ENCODE measurements around the gene TIMM22.
A peak's percentile ranks its signal among the peaks of the same experiment; 100 is the strongest.

Gene TIMM22

DNA sequence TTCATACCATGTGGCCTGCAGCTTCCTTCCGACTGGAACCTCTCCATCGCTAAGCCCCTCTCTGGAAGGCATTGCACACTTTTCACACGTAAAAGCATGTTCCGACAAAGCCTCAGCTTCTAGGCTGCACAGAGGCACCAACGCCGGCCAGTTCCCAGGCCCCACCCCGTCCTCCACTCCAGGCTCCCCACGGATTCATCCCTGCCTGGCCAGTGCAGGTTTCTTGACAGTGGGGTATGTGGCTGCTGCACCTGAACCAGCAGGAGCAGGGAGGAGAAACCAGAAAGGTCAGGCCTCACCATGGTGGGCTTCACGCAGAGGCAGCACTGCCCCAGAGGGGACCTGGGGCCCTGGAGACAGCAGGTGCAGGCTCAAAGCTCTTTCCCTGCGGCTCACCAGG lies 14.2 kb downstream of the TIMM22 start:
- H3K4me1 ChIP-seq (ENCODE audit: control insufficient read depth, insufficient read depth, low read length) = no peaks in the 10 kb centered on the region
- ChIA-PET POLR2A (no interaction called here), CTCF (no interaction called here)

DNA sequence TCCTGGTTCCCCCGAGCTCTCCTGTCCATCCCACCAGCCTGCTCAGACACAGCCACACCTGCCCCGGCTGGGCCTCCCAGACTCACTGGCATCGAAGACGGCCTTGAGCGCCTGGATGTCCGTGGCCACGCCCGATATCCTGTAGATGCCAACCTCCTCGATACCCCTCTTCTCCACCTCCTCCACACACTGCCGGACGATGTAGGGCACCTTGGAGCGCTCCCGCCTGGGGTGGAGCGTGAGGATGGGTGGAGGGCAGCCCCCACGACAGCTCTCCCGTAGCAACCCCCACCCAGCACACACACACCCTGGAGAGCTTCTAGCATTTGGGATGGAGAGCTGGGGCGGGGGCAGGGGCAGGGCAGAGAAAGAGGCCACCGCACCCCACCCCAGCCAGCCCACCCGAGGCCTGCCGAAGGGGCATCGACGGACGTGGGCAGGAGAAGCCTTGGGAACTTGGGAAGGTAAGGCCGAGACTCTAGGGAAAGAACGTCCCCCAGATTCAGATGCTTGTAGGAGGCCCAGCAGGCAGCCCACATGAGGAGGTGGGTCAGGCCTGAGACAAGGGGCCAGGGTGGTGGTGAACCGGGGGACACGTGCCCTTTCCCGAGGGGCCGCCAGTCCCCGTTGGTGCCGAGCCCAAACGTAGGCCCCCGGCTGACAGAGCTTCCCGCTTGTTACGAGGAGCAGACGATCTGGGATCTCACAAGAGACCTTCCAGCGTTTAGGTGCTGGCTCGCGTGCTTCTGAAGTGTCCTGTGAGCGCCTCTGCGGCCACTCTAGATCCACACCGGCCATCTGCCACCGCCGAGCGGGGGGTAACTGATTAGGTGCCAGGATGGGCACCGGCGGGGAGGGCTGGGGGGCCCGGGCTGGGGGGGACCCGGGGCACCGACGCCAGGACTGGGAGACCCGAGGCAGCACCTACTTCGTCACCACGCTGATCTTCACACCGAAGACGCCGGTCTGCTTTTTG lies 15.1 kb downstream of the TIMM22 start:
- POLR2A ChIA-PET = no interaction called here
- Histone ChIP-seq H3K27ac (ENCODE audit: extremely low read depth, low read depth, low read length) (no peak overlapping the region), H3K4me1 (ENCODE audit: control insufficient read depth, insufficient read depth, low read length) (no peaks in the 10 kb centered on the region)

More for the DNA sequence above, 14.2 kb downstream of the TIMM22 start:
- H3K4me3 ChIP-seq (ENCODE audit: low read depth, low read length) = no peak overlapping the region
- TF ChIP-seq ZNF596 (tag by site-specific recombination; IDR thresholded peaks at IDR 0.05) (no peak), ZNF600 (tag by site-specific recombination; IDR thresholded peaks at IDR 0.05) (peak; percentile 18; the same call in 1 of the 2 replicates), ZIC2 (tag by site-specific recombination; IDR thresholded peaks at IDR 0.05) (peak; percentile 81)
- no peaks in the 10 kb centered on the region for H3K9me3 ChIP-seq (ENCODE audit: control insufficient read depth, insufficient read depth, low read depth, low read length)
- no peak overlapping the region for H3K27ac ChIP-seq (ENCODE audit: extremely low read depth, low read depth, low read length)
- H3K36me3 ChIP-seq (ENCODE audit: control insufficient read depth in 2 of 2, insufficient read depth in 1 of 2, low read length in 2 of 2) = peaks cover 0 to 60% of the 10 kb centered on the region in 2 experiments; a peak in 2 of 3 replicates

DNA sequence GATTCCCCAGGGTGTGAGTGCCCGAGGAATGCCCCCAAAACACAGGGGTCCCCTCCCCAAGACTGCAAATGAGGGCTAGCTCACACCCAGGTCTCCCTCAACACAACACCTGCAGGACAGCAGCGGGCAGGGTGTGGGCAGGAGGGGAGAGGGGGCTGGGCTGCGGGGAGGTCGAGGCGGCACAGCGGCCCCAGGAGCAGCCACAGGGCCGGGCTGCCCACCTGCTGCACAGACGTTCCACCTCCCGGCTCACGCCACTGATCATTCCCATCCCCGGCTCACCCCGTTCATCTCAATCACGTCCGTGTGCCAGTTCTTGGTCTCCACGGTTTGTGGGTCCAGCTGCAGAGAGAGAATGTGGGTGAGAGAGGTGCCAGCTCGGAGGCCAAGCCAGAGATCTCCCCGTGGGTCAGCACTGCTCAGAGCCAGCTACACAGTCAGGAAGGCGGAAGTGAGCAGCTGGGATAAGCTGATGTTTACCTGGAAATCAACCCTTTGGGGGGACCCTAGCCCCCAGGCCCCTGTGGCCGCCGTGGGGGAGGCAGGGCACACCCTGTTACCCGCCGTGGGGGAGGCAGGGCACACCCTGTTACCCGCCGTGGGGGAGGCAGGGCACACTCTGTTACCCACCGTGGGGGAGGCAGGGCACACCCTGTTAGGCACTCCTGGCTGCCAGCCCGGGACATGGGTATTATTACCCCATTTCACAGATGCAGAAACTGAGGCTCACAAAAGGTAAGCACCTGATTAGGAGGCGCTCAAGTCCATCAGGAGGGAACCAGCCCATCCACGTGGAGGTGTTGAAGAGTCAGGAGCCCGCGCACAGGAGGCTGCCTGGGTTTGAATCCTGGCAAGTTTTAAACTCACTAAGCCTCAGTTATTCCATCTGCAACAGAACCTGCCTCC lies 16.1 kb downstream of the TIMM22 start:
- POLR2A ChIA-PET = no interaction called here
- Histone ChIP-seq H3K36me3 (ENCODE audit: control insufficient read depth in 2 of 2, insufficient read depth in 1 of 2, low read length in 2 of 2) (peaks cover 0 to 46% of the 10 kb centered on the region in 2 experiments; a peak in 2 of 3 replicates), H3K4me1 (ENCODE audit: control insufficient read depth, insufficient read depth, low read length) (no peaks in the 10 kb centered on the region), H3K9me3 (ENCODE audit: control insufficient read depth, insufficient read depth, low read depth, low read length) (no peaks in the 10 kb centered on the region), H3K4me3 (ENCODE audit: low read depth, low read length) (no peak overlapping the region), H3K27ac (ENCODE audit: extremely low read depth, low read depth, low read length) (no peak overlapping the region)
- CTCF ChIA-PET = no interaction called here
- TF ChIP-seq, protein P1, sequence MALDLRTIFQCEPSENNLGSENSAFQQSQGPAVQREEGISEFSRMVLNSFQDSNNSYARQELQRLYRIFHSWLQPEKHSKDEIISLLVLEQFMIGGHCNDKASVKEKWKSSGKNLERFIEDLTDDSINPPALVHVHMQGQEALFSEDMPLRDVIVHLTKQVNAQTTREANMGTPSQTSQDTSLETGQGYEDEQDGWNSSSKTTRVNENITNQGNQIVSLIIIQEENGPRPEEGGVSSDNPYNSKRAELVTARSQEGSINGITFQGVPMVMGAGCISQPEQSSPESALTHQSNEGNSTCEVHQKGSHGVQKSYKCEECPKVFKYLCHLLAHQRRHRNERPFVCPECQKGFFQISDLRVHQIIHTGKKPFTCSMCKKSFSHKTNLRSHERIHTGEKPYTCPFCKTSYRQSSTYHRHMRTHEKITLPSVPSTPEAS (tag by site-specific recombination; IDR thresholded peaks at IDR 0.05) = peak; percentile 47; the same call in 1 of the 2 replicates
- TF ChIP-seq ZNF473 (tag by site-specific recombination; IDR thresholded peaks at IDR 0.05) (no peak), ZNF175 (tag by site-specific recombination; IDR thresholded peaks at IDR 0.05) (no peak)

More for the DNA sequence above, 15.1 kb downstream of the TIMM22 start:
- no peak overlapping the region for H3K4me3 ChIP-seq (ENCODE audit: low read depth, low read length)
- peaks cover 0 to 57% of the 10 kb centered on the region in 2 experiments; a peak in 2 of 3 replicates for H3K36me3 ChIP-seq (ENCODE audit: control insufficient read depth in 2 of 2, insufficient read depth in 1 of 2, low read length in 2 of 2)
- TF ChIP-seq GLIS2 (tag by site-specific recombination; IDR thresholded peaks at IDR 0.05) = 0 out of 2 replicates have a peak, but pooled peaks have one; percentile 20
- TF ChIP-seq, protein P2, sequence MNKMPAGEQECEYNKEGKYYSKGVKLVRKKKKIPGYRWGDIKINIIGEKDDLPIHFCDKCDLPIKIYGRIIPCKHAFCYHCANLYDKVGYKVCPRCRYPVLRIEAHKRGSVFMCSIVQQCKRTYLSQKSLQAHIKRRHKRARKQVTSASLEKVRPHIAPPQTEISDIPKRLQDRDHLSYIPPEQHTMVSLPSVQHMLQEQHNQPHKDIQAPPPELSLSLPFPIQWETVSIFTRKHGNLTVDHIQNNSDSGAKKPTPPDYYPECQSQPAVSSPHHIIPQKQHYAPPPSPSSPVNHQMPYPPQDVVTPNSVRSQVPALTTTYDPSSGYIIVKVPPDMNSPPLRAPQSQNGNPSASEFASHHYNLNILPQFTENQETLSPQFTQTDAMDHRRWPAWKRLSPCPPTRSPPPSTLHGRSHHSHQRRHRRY (tag by site-specific recombination; IDR thresholded peaks at IDR 0.05) = no peak
- TF ChIP-seq ZNF621 (tag by site-specific recombination; IDR thresholded peaks at IDR 0.05) = no peak
- no peak for TF ChIP-seq ZBTB17 (tag by site-specific recombination; IDR thresholded peaks at IDR 0.05)
- no peak for TF ChIP-seq ZNF561 (tag by site-specific recombination; IDR thresholded peaks at IDR 0.05; ENCODE audit: borderline replicate concordance)
- TF ChIP-seq ZNF221 (tag by site-specific recombination; IDR thresholded peaks at IDR 0.05; ENCODE audit: borderline replicate concordance) = no peak
- CTCF ChIA-PET = no interaction called here
- no peaks in the 10 kb centered on the region for H3K9me3 ChIP-seq (ENCODE audit: control insufficient read depth, insufficient read depth, low read depth, low read length)

DNA sequence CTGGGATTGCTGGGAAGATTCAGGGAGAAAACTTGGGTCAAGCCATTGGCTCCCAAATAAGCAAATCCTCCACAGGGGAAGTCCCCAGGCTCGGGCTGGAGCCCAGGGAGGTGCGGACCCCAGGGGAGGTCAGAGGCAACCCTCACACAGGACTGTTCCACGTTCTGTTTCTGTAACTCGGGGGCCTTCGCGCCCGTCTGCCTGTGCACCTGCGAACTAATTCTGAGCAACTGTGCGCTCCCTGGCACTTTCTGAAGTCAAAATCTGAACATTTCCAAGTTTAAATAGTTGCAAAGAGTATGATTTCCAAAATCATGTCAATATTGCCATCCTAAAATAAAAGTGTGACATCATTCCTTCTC lies 16.8 kb downstream of the TIMM22 start:
- ChIA-PET CTCF (interaction anchor here (1.0 kb wide), 1 partner anchor 44 kb away, joined by 3 read pairs; no protein-coding TSS in a partner anchor), POLR2A (no interaction called here)
- no peak overlapping the region for H3K4me3 ChIP-seq (ENCODE audit: low read depth, low read length)
- H3K4me1 ChIP-seq (ENCODE audit: control insufficient read depth, insufficient read depth, low read length) = no peaks in the 10 kb centered on the region
- H3K9me3 ChIP-seq (ENCODE audit: control insufficient read depth, insufficient read depth, low read depth, low read length) = no peaks in the 10 kb centered on the region
- H3K27ac ChIP-seq (ENCODE audit: extremely low read depth, low read depth, low read length) = no peak overlapping the region
- H3K36me3 ChIP-seq (ENCODE audit: control insufficient read depth in 2 of 2, insufficient read depth in 1 of 2, low read length in 2 of 2) = peaks cover 0 to 40% of the 10 kb centered on the region in 2 experiments; a peak in 2 of 3 replicates
- TF ChIP-seq ZNF555 (tag by site-specific recombination; conservative IDR thresholded peaks at IDR 0.05) = no peak
- TF ChIP-seq YY1 (tag by site-specific recombination; IDR thresholded peaks at IDR 0.05) = no peak
- TF ChIP-seq TRIM28 (IDR thresholded peaks at IDR 0.05; ENCODE audit: borderline replicate concordance, low read length) = no peak
- TF ChIP-seq ZNF514 (tag by site-specific recombination; IDR thresholded peaks at IDR 0.05) = no peak
- TF ChIP-seq, protein P3, sequence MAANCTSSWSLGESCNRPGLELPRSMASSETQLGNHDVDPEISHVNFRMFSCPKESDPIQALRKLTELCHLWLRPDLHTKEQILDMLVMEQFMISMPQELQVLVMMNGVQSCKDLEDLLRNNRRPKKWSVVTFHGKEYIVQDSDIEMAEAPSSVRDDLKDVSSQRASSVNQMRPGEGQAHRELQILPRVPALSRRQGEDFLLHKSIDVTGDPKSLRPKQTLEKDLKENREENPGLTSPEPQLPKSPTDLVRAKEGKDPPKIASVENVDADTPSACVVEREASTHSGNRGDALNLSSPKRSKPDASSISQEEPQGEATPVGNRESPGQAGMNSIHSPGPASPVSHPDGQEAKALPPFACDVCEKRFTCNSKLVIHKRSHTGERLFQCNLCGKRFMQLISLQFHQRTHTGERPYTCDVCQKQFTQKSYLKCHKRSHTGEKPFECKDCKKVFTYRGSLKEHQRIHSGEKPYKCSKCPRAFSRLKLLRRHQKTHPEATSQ (tag by site-specific recombination; IDR thresholded peaks at IDR 0.05) = no peak
- TF ChIP-seq, protein P4, sequence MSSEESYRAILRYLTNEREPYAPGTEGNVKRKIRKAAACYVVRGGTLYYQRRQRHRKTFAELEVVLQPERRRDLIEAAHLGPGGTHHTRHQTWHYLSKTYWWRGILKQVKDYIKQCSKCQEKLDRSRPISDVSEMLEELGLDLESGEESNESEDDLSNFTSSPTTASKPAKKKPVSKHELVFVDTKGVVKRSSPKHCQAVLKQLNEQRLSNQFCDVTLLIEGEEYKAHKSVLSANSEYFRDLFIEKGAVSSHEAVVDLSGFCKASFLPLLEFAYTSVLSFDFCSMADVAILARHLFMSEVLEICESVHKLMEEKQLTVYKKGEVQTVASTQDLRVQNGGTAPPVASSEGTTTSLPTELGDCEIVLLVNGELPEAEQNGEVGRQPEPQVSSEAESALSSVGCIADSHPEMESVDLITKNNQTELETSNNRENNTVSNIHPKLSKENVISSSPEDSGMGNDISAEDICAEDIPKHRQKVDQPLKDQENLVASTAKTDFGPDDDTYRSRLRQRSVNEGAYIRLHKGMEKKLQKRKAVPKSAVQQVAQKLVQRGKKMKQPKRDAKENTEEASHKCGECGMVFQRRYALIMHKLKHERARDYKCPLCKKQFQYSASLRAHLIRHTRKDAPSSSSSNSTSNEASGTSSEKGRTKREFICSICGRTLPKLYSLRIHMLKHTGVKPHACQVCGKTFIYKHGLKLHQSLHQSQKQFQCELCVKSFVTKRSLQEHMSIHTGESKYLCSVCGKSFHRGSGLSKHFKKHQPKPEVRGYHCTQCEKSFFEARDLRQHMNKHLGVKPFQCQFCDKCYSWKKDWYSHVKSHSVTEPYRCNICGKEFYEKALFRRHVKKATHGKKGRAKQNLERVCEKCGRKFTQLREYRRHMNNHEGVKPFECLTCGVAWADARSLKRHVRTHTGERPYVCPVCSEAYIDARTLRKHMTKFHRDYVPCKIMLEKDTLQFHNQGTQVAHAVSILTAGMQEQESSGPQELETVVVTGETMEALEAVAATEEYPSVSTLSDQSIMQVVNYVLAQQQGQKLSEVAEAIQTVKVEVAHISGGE (tag by site-specific recombination; conservative IDR thresholded peaks at IDR 0.05; ENCODE audit: low read depth) = no peak

Data from HEK293 (cell line).